HCT116 (cell line): ENCODE results near the gene LGALS3. TPM values are rescaled to one million over a fixed set of nuclear protein-coding genes. Genes with fewer than 3 reads are reported as not detected.

ENCODE experiments used
- ATAC-seq: fragments of 200-7000 bp; cut with Tn5 transposase; 2 replicates; pipeline ENCODE4 v1.9.1; 2020; ENCODE audit warnings: mild to moderate bottlenecking, moderate library complexity
- BruUV-seq: library from RNA; stranded (reverse); fragments of 400-500 nt; replicated peaks from 2 replicates; lab custom pipeline; 2021; lab: Mats Ljungman, UMichigan
- CTCF ChIA-PET: fragments of 300-600 bp; sonication (Branson Sonifier 250); formaldehyde crosslinking; loops from one replicate; lab custom pipeline; 2021; ENCODE audit warnings: antibody characterized with exemption; lab: Charles Lee
- POLR2A ChIA-PET: fragments of 300-600, 350-600 bp; sonication (Branson Sonifier 250); formaldehyde crosslinking; loops from one replicate; lab custom pipeline; 2021; ENCODE audit warnings: antibody characterized with exemption; lab: Charles Lee
- RAD21 ChIA-PET, 2 experiments: fragments of 300-600 bp; sonication (Branson Sonifier 250); formaldehyde crosslinking; loops; one replicate each; lab custom pipeline; 2023; ENCODE audit warnings: low total read pairs in 2 of 2; ENCODE audit not compliant: uncharacterized antibody in 2 of 2, unreplicated experiment in 2 of 2, low non-redundant PET in 1 of 2; lab: Charles Lee
- DNase-seq: peaks from one replicate; pipeline ENCODE4 v3.0.0-alpha.2; 2010; ENCODE audit warnings: low read depth, low spot score
- H2AFZ ChIP-seq: fragments of 200-600 bp; shearing (Covaris generic), sonication (generic); 2 replicates; pipeline ENCODE4 v1.6.1; 2017; ENCODE audit warnings: low read depth, mixed run types, mixed read lengths, antibody characterized with exemption, low read length; ENCODE audit not compliant: poor library complexity, severe bottlenecking
- H3K27ac ChIP-seq: 2 replicates; pipeline ENCODE4 v1.5.1; 2012; ENCODE audit warnings: low read depth, low read length
- H3K27me3 ChIP-seq: fragments of 200-600 bp; sonication (generic); 2 replicates; pipeline ENCODE4 v1.6.1; 2016; ENCODE audit warnings: mixed run types, low read length, mixed read lengths; ENCODE audit not compliant: insufficient read depth
- H3K36me3 ChIP-seq, 2 experiments: fragments of 200-500 bp in 1 of 2; fragments of 200-600 bp in 1 of 2; sonication (Bioruptor generic) in 1 of 2; sonication (generic) in 1 of 2; 2 replicates each; pipeline versions ENCODE4 v1.5.1 to v1.6.1; 2014 to 2016; ENCODE audit warnings: low read length in 2 of 2, inconsistent platforms in 1 of 2, mixed read lengths in 1 of 2, mixed run types in 1 of 2; ENCODE audit not compliant: insufficient read depth in 2 of 2, control insufficient read depth in 1 of 2
- H3K4me1 ChIP-seq, 2 experiments: fragments of 200-600 bp in 1 of 2; sonication (generic) in 1 of 2; 2 replicates each; pipeline versions ENCODE4 v1.5.1 to v1.6.1; 2012 to 2017; ENCODE audit warnings: low read length in 2 of 2, inconsistent platforms in 1 of 2, mild to moderate bottlenecking in 1 of 2, mixed read lengths in 1 of 2, mixed run types in 1 of 2, moderate library complexity in 1 of 2; ENCODE audit not compliant: insufficient read depth in 2 of 2, control insufficient read depth in 1 of 2
- H3K4me2 ChIP-seq: fragments of 200-600 bp; sonication (generic); 2 replicates; pipeline ENCODE4 v1.6.1; 2017; ENCODE audit warnings: mixed run types, low read length, mixed read lengths
- H3K4me3 ChIP-seq, 2 experiments: fragments of 200-600 bp in 1 of 2; sonication (generic) in 1 of 2; replicated peaks in 1 of 2; 2 replicates each; pipeline ENCODE4 v1.5.1; 2011 to 2016; ENCODE audit warnings: low read length in 2 of 2, control low read depth in 1 of 2, low read depth in 1 of 2, mild to moderate bottlenecking in 1 of 2, mixed read lengths in 1 of 2, mixed run types in 1 of 2
- H3K79me2 ChIP-seq: fragments of 200-600 bp; sonication (generic); 2 replicates; pipeline ENCODE4 v1.6.1; 2017; ENCODE audit warnings: mild to moderate bottlenecking, mixed run types, low read length, moderate library complexity, mixed read lengths; ENCODE audit not compliant: insufficient read depth
- H3K9ac ChIP-seq: fragments of 200-600 bp; sonication (generic); 2 replicates; pipeline ENCODE4 v1.6.1; 2016; ENCODE audit warnings: low read length, mixed read lengths
- H3K9me2 ChIP-seq: fragments of 200-600 bp; sonication (generic), shearing (Covaris generic); 2 replicates; pipeline ENCODE4 v1.6.1; 2017; ENCODE audit warnings: mixed run types, mild to moderate bottlenecking, moderate library complexity; ENCODE audit not compliant: insufficient read depth
- H3K9me3 ChIP-seq, 2 experiments: fragments of 200-500 bp in 1 of 2; fragments of 200-600 bp in 1 of 2; sonication (Bioruptor generic) in 1 of 2; sonication (generic) in 1 of 2; 2 replicates each; pipeline ENCODE4 v1.6.1; 2014 to 2017; ENCODE audit warnings: low read length in 2 of 2, mixed read lengths in 2 of 2, inconsistent platforms in 1 of 2, low read depth in 1 of 2, mild to moderate bottlenecking in 1 of 2, mixed run types in 1 of 2, moderate library complexity in 1 of 2; ENCODE audit not compliant: control insufficient read depth in 1 of 2, insufficient read depth in 1 of 2
- H4K20me1 ChIP-seq: fragments of 200-600 bp; sonication (generic), shearing (Covaris generic); 2 replicates; pipeline ENCODE4 v1.6.1; 2017; ENCODE audit warnings: mixed run types, mild to moderate bottlenecking, moderate library complexity; ENCODE audit not compliant: insufficient read depth
- ATF3 ChIP-seq: IDR thresholded peaks from 2 replicates; pipeline ENCODE4 v1.6.1; 2012
- CBX3 ChIP-seq: IDR thresholded peaks from 2 replicates; pipeline ENCODE4 v1.6.1; 2012; ENCODE audit warnings: low read depth
- ELF1 ChIP-seq: IDR thresholded peaks from 2 replicates; pipeline ENCODE4 v1.6.1; 2012; ENCODE audit warnings: low read depth, borderline replicate concordance
- EZH2 ChIP-seq: fragments of 200-600 bp; sonication (generic); IDR thresholded peaks from 2 replicates; pipeline ENCODE4 v1.6.1; 2017; ENCODE audit warnings: antibody characterized with exemption, mixed run types
- EZH2phosphoT487 ChIP-seq: fragments of 200-600 bp; IDR thresholded peaks from 2 replicates; pipeline ENCODE4 v1.6.1; 2018; ENCODE audit warnings: antibody characterized with exemption, borderline replicate concordance
- POLR2AphosphoS5 ChIP-seq: IDR thresholded peaks from 2 replicates; pipeline ENCODE4 v1.6.1; 2011; ENCODE audit warnings: mild to moderate bottlenecking, low read depth, low read length, moderate library complexity
- SIN3A ChIP-seq: IDR thresholded peaks from 2 replicates; pipeline ENCODE4 v1.6.1; 2012; ENCODE audit warnings: low read depth
- TCF7L2 ChIP-seq: IDR thresholded peaks from 2 replicates; pipeline ENCODE4 v1.7.0; 2011; ENCODE audit warnings: borderline replicate concordance, inconsistent platforms; ENCODE audit not compliant: insufficient read depth, insufficient read length; ENCODE audit errors: extremely low read depth
- intact Hi-C: fragments of 100-400 bp; cut with micrococcal nuclease; formaldehyde crosslinking; loops from 2 replicates; pipeline ENCODE4 v1.10.0; 2022
- total RNA-seq: library from RNA; stranded (reverse); gene quantifications from one replicate; pipeline ENCODE4 v1.2.1, GENCODE V29; 2021; ENCODE audit not compliant: unreplicated experiment
- TF ChIP-seq, protein P1 (sequence below): IDR thresholded peaks from 2 replicates; pipeline ENCODE4 v1.6.1; 2012; ENCODE audit warnings: low read depth

The LGALS3 gene
- total RNA-seq, 1 experiment from 2014 or later = 86.1 TPM

GRCh38 chr14:55125403-55125802, 3.6 kb upstream of the LGALS3 start:
- peaks cover 7% of the 10 kb centered on the region for H3K79me2 ChIP-seq
- no peak overlapping the region for H3K9ac ChIP-seq
- H2AFZ ChIP-seq = no peak overlapping the region
- H4K20me1 ChIP-seq = no peaks in the 10 kb centered on the region
- CTCF ChIA-PET = no interaction called here
- POLR2A ChIA-PET = no interaction called here
- H3K4me2 ChIP-seq = peak overlapping the region; percentile 11; the same call in 1 of the 2 replicates
- no TSS peak for BruUV-seq
- H3K4me3 ChIP-seq = no peak overlapping the region
- H3K27ac ChIP-seq = no peak overlapping the region
- TF ChIP-seq, protein P1, sequence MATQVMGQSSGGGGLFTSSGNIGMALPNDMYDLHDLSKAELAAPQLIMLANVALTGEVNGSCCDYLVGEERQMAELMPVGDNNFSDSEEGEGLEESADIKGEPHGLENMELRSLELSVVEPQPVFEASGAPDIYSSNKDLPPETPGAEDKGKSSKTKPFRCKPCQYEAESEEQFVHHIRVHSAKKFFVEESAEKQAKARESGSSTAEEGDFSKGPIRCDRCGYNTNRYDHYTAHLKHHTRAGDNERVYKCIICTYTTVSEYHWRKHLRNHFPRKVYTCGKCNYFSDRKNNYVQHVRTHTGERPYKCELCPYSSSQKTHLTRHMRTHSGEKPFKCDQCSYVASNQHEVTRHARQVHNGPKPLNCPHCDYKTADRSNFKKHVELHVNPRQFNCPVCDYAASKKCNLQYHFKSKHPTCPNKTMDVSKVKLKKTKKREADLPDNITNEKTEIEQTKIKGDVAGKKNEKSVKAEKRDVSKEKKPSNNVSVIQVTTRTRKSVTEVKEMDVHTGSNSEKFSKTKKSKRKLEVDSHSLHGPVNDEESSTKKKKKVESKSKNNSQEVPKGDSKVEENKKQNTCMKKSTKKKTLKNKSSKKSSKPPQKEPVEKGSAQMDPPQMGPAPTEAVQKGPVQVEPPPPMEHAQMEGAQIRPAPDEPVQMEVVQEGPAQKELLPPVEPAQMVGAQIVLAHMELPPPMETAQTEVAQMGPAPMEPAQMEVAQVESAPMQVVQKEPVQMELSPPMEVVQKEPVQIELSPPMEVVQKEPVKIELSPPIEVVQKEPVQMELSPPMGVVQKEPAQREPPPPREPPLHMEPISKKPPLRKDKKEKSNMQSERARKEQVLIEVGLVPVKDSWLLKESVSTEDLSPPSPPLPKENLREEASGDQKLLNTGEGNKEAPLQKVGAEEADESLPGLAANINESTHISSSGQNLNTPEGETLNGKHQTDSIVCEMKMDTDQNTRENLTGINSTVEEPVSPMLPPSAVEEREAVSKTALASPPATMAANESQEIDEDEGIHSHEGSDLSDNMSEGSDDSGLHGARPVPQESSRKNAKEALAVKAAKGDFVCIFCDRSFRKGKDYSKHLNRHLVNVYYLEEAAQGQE = no peak
- TF ChIP-seq SIN3A (no peak), EZH2phosphoT487 (no peak), EZH2 (no peak), CBX3 (no peak), POLR2AphosphoS5 (no peak), ELF1 (no peak), ATF3 (no peak), TCF7L2 (no peak)
- no peaks in the 10 kb centered on the region for H3K9me3 ChIP-seq
- ATAC-seq (no peak), DNase-seq (no peak)
- intact Hi-C loops = no loop called here
- RAD21 ChIA-PET = no interaction called here
- no peaks in the 10 kb centered on the region for H3K36me3 ChIP-seq
- H3K4me1 ChIP-seq = peaks cover 36 to 56% of the 10 kb centered on the region in 2 experiments
- no peaks in the 10 kb centered on the region for H3K27me3 ChIP-seq
- H3K9me2 ChIP-seq = no peaks in the 10 kb centered on the region
